Measurements from ENCODE around the gene PIGA.
"Not testable (repeated sequence)": the region's sequence is repeated elsewhere in the genome, so short reads cannot be mapped to it uniquely, and the experiment has no call there.

PIGA gene

GRCh38 chrX:15301924-15302323 lies 33.4 kb downstream of the PIGA start:
- no peaks in the 10 kb centered on the region for H3K9me3 Mint-ChIP-seq
- no peak overlapping the region for H3K4me3 Mint-ChIP-seq
- DNase-seq: no peak
- peak overlapping the region; percentile 1 for H3K27ac Mint-ChIP-seq
- H3K4me1 Mint-ChIP-seq (ENCODE audit: low read depth): peaks cover 5% of the 10 kb centered on the region
- H3K36me3 Mint-ChIP-seq (ENCODE audit: low read depth): no peaks in the 10 kb centered on the region
- H3K27me3 Mint-ChIP-seq: peaks cover 45% of the 10 kb centered on the region

- H3K36me3 Mint-ChIP-seq (ENCODE audit: low read depth): no peaks in the 10 kb centered on the region
- peaks cover 5% of the 10 kb centered on the region for H3K4me1 Mint-ChIP-seq (ENCODE audit: low read depth)
- no peak overlapping the region for H3K4me3 Mint-ChIP-seq
- peaks cover 32% of the 10 kb centered on the region for H3K27me3 Mint-ChIP-seq
- H3K9me3 Mint-ChIP-seq: no peaks in the 10 kb centered on the region
- no peak overlapping the region for H3K27ac Mint-ChIP-seq
- DNase-seq: no peak
Observed at GRCh38 chrX:15299941-15300851, 35.1 kb downstream of the PIGA start.

- peaks cover 28% of the 10 kb centered on the region for H3K27me3 Mint-ChIP-seq
Observed at GRCh38 chrX:15298780-15299179, 36.5 kb downstream of the PIGA start.

DNA sequence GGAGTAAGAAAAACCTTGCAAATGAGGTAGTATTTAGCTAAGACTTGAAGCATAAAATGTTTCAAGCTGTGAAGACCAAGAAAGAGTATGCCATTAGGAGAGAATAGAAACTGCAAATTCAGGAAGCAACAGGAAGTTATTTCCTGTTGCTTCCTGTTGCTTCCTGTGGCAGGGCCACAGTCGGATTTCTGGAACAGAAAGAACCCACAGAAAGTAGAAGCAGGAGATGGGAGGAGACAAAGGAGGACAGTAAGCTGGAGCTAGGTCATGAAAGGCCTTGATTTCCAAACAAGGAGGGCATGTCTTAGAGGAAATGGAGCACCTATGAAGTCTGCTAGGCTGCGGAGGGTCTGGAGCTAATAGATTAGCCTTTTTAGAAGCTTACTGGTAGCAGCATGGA lies 37.1 kb downstream of the PIGA start:
- Mint-ChIP-seq H3K27ac (no peak overlapping the region), H3K9me3 (no peaks in the 10 kb centered on the region), H3K4me3 (no peak overlapping the region), H3K36me3 (ENCODE audit: low read depth) (no peaks in the 10 kb centered on the region), H3K4me1 (ENCODE audit: low read depth) (peaks cover 5% of the 10 kb centered on the region), H3K27me3 (peaks cover 32% of the 10 kb centered on the region)
- DNase-seq: no peak

More at GRCh38 chrX:15298780-15299179, 36.5 kb downstream of the PIGA start:
- Mint-ChIP-seq H3K27ac (no peak overlapping the region), H3K4me1 (ENCODE audit: low read depth) (peaks cover 5% of the 10 kb centered on the region), H3K4me3 (no peak overlapping the region), H3K9me3 (no peaks in the 10 kb centered on the region), H3K36me3 (ENCODE audit: low read depth) (no peaks in the 10 kb centered on the region)
- no peak for DNase-seq

- no peaks in the 10 kb centered on the region for H3K9me3 Mint-ChIP-seq
- H3K4me1 Mint-ChIP-seq (ENCODE audit: low read depth): no peaks in the 10 kb centered on the region
- peaks cover 12% of the 10 kb centered on the region for H3K27me3 Mint-ChIP-seq
- no peak overlapping the region for H3K27ac Mint-ChIP-seq
- no peaks in the 10 kb centered on the region for H3K36me3 Mint-ChIP-seq (ENCODE audit: low read depth)
- no peak overlapping the region for H3K4me3 Mint-ChIP-seq
- DNase-seq: no peak
Observed at GRCh38 chrX:15293451-15293850, 41.9 kb downstream of the PIGA start.

DNA sequence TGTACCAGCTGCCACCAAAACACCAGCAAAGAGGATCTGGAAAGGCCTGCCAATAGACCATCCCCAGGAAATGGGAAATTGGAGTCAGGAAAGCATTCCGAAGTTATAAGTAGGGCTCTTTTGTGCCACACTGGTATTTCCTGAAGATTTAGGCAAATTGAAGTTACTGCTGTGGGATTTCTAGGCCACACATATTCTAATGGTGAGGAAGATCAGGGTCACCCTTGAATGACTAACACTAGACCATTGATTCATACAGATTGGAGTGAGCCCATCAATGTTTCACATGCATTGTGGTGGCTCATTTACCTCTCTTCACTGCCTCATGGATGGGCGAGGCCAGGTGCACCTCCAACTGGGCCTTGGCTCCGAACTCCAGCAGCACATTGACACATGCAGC lies 42.5 kb downstream of the PIGA start:
- Mint-ChIP-seq H3K36me3 (ENCODE audit: low read depth) (no peaks in the 10 kb centered on the region), H3K4me3 (no peak overlapping the region), H3K27ac (no peak overlapping the region), H3K4me1 (ENCODE audit: low read depth) (no peaks in the 10 kb centered on the region), H3K27me3 (peaks cover 12% of the 10 kb centered on the region), H3K9me3 (no peaks in the 10 kb centered on the region)
- no peak for DNase-seq

DNA sequence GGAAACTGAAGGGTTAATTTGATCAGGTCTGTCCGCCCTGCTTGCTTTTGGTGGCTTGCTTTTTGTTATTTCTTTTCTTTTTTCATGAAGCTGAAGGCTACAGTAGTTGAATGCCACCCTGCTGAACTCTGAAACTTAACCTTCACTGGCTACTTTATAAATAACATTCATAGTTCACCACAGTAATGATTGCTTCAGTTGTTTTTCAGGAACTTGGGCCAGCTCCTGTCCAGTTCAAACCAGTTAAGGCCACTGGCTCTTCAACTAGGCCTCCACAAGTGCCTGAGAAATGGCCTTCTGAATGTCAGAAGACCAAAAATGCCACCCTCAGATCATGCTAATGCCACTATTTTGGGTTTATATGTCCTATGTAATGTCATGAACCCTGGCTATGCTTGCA lies 57.7 kb downstream of the PIGA start:
- no peak for DNase-seq
- Mint-ChIP-seq H3K4me1 (ENCODE audit: low read depth) (no peaks in the 10 kb centered on the region), H3K27me3 (peaks cover 46% of the 10 kb centered on the region), H3K4me3 (no peak overlapping the region), H3K36me3 (ENCODE audit: low read depth) (no peaks in the 10 kb centered on the region), H3K27ac (no peak overlapping the region), H3K9me3 (no peaks in the 10 kb centered on the region)

DNA sequence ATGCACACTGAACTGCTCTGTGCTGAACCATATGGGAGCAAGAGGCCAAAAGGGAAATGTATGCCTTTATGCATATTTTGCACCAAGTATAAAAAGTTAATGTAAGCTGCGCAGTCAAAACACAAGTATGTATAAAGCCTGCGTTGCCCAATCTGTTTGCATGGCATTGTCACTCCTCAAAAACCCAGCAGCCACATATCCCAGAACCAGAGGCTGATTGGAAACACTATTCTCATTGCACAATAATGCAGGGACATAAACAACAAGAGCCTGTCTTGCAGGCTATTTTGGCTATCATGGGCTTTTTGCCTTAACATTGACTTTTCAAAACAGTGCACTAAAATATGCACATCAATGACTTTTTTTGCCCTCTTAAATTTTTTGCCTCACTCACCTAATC lies 60.4 kb downstream of the PIGA start:
- Mint-ChIP-seq H3K27ac (no peak overlapping the region), H3K4me1 (ENCODE audit: low read depth) (peaks cover 5% of the 10 kb centered on the region), H3K36me3 (ENCODE audit: low read depth) (no peaks in the 10 kb centered on the region), H3K4me3 (no peak overlapping the region), H3K27me3 (peaks cover 36% of the 10 kb centered on the region), H3K9me3 (no peaks in the 10 kb centered on the region)
- no peak for DNase-seq

GRCh38 chrX:15273275-15273674 lies 62.0 kb downstream of the PIGA start:
- peaks cover 12% of the 10 kb centered on the region for H3K4me1 Mint-ChIP-seq (ENCODE audit: low read depth)
- not testable (repeated sequence) for H3K4me3 Mint-ChIP-seq; H3K9me3 Mint-ChIP-seq; DNase-seq; H3K27ac Mint-ChIP-seq; H3K36me3 Mint-ChIP-seq (ENCODE audit: low read depth)
- peaks cover 27% of the 10 kb centered on the region for H3K27me3 Mint-ChIP-seq

- no peaks in the 10 kb centered on the region for H3K9me3 Mint-ChIP-seq
- H3K27me3 Mint-ChIP-seq: peaks cover 26% of the 10 kb centered on the region
- DNase-seq: no peak
- no peaks in the 10 kb centered on the region for H3K36me3 Mint-ChIP-seq (ENCODE audit: low read depth)
- H3K4me1 Mint-ChIP-seq (ENCODE audit: low read depth): peaks cover 12% of the 10 kb centered on the region
- no peak overlapping the region for H3K4me3 Mint-ChIP-seq
- H3K27ac Mint-ChIP-seq: no peak overlapping the region
Observed at GRCh38 chrX:15271757-15272156, 63.6 kb downstream of the PIGA start.

- Mint-ChIP-seq H3K4me1 (ENCODE audit: low read depth) (peaks cover 12% of the 10 kb centered on the region), H3K27me3 (peaks cover 26% of the 10 kb centered on the region), H3K4me3 (peak within 1 kb of the TSS; percentile 0), H3K36me3 (ENCODE audit: low read depth) (no peaks in the 10 kb centered on the region), H3K27ac (peak within 1 kb of the TSS; percentile 1), H3K9me3 (no peaks in the 10 kb centered on the region)
- peak; percentile 32 for DNase-seq
Observed at GRCh38 chrX:15269618-15270521, 65.5 kb downstream of the PIGA start, which contains the start of gene ASB9. Gene ASB9, minus strand, starts transcription at chrX:15270083. Its CDS starts 209 bp downstream, at chrX:15269874.
